ENCODE results near the gene EXD1.
"Not testable (repeated sequence)": the region's sequence is repeated elsewhere in the genome, so short reads cannot be mapped to it uniquely, and the experiment has no call there.

EXD1 gene

DNA sequence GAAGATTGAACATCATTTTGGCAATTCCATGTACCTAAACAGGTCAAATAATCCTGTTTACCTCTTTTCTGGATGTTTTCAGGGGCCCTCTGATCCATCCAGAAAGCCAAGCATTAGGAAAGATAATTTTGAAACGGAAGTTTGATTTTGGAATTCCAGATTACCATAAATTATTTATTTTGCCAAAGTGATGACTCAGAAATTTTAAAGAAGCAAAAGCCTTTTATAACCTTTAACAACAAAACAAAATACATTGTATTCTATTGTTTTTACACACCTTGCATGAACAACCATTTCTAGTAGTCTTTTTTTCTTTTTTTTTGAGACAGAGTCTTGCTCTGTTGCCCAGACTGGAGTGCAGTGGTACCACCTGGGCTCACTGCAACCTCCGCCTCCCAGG lies 82.5 kb downstream of the EXD1 start:
- DNase-seq (ENCODE audit: low read depth in 2 of 2): no peak

DNA sequence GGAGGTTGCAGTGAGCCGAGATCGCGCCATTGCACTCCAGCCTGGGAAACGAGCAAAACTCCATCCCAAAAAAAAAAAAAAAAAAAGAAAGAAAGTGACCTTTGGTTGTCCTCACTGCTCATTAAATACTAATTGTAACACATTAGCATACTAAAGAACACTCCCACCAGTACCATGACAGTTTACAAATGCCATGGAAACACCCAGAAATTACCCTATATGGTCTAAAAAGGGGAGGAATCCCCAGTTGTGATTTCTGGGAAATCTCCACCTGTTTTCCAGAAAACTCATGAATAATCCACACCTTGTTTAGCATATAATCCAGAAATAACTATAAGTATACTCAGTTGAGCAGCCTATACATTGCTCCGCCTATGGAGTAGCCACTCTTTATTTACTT lies 90.9 kb downstream of the EXD1 start:
- no peak for DNase-seq (ENCODE audit: low read depth in 2 of 2)

DNA sequence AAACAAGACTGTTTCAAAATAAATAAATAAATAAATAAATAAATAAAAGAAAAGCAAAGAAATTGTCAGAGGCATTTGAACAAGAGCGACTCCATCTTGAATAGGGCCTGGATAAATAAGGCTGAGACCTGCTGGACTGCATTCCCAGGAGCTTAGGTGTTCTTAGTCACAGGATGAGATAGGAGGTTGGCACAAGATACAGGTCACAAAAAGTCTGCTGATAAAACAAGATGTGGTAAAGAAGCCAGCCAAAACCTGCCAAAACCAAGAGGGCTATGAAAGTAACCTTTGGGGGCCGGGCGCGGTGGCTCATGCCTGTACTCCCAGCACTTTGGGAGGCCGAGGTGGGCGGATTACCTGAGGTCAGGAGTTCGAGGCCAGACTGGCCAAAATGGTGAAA lies 91.4 kb downstream of the EXD1 start:
- DNase-seq (ENCODE audit: low read depth in 2 of 2): not testable (repeated sequence)

DNA sequence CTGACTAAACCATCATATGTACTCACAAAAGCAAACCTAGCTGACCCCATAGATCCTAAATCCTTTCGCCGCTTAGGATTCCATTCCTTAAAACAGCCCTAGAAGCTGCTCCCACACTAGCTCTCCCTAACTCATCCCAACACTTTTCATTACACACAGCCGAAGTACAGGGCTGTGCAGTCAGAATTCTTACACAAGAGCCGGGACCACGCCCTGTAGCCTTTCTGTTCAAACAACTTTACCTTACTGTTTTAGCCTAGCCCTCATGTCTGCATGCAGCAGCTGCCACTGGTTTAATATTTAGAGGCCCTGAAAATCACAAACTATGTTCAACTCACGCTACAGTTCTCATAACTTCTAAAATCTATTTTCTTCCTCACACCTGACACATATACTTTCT lies 95.0 kb downstream of the EXD1 start:
- not testable (repeated sequence) for DNase-seq (ENCODE audit: low read depth in 2 of 2)

DNA sequence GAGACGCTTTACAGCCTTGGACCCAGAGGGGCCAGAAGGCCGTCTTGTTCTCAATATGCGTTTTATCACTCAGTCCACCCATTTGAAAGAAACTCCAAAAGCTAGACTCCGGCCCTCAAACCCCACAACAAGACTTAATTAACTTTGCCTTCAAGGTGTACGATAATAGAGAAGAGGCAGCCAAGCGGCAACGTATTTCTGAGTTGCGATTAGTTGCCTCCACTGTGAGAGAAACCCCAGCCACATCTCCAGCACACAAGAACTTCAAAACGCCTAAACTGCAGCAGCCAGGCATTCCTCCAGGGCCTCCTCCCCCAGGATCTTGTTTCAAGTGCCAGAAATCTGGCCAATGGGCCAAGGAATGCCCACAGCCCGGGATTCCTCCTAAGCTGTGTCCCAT lies 97.1 kb downstream of the EXD1 start:
- DNase-seq (ENCODE audit: low read depth in 2 of 2): no peak
